CD4-positive, alpha-beta T cell (primary cell): ENCODE data around the gene XRCC2. TPM values are rescaled to one million over a fixed set of nuclear protein-coding genes. Genes with fewer than 3 reads are reported as not detected.

ENCODE experiments used
- ATAC-seq: fragments of 200-7000 bp; cut with Tn5 transposase; one replicate; pipeline ENCODE4 v1.10.0; 2022; ENCODE audit warnings: mild to moderate bottlenecking; ENCODE audit not compliant: poor library complexity
- CTCF ChIA-PET: fragments of 350-600 bp; sonication (Branson Sonifier 250); formaldehyde crosslinking; loops from one replicate; lab custom pipeline; 2021; ENCODE audit warnings: antibody characterized with exemption, inconsistent platforms; lab: Charles Lee
- POLR2A ChIA-PET: fragments of 350-600 bp; sonication (Branson Sonifier 250); formaldehyde crosslinking; loops from one replicate; lab custom pipeline; 2021; ENCODE audit warnings: antibody characterized with exemption, inconsistent platforms; lab: Charles Lee
- DNase-seq, 14 experiments: peaks; one replicate each; pipeline ENCODE4 v3.0.0-alpha.2; 2013 to 2020; ENCODE audit warnings: mixed read lengths in 2 of 14
- H3K27ac ChIP-seq, 2 donors: one replicate each; pipeline versions ENCODE4 v1.5.1 to v1.7.0; 2013; ENCODE audit warnings: low read length in 2 of 2, low read depth in 1 of 2, mild to moderate bottlenecking in 1 of 2
- H3K27me3 ChIP-seq, 2 experiments: 1 replicate in 1 of 2; 2 replicates in 1 of 2; pipeline versions ENCODE4 v1.6.1 to v1.7.0; 2013; ENCODE audit warnings: low read length in 2 of 2, control low read depth in 1 of 2, mild to moderate bottlenecking in 1 of 2, moderate library complexity in 1 of 2; ENCODE audit not compliant: insufficient read depth in 2 of 2, control insufficient read depth in 1 of 2
- H3K36me3 ChIP-seq: one replicate; pipeline ENCODE4 v1.6.1; 2013; ENCODE audit warnings: low read length, control low read depth; ENCODE audit not compliant: insufficient read depth
- H3K4me1 ChIP-seq: one replicate; pipeline ENCODE4 v1.6.1; 2013; ENCODE audit warnings: low read length, control low read depth; ENCODE audit not compliant: insufficient read depth
- H3K4me3 ChIP-seq: one replicate; pipeline ENCODE4 v1.5.1; 2013; ENCODE audit warnings: mild to moderate bottlenecking, low read length, moderate library complexity
- H3K9me3 ChIP-seq, 2 experiments: 1 replicate in 1 of 2; 2 replicates in 1 of 2; pipeline versions ENCODE4 v1.6.1 to v1.7.0; 2013; ENCODE audit warnings: low read length in 2 of 2, mild to moderate bottlenecking in 2 of 2, control low read depth in 1 of 2, moderate library complexity in 1 of 2; ENCODE audit not compliant: control insufficient read depth in 1 of 2, insufficient read depth in 1 of 2
- H3K27ac Mint-ChIP-seq: one replicate; pipeline ENCODE4 v1.8.0; 2020; ENCODE audit warnings: mixed read lengths
- H3K27me3 Mint-ChIP-seq: one replicate; pipeline ENCODE4 v1.8.0; 2021; ENCODE audit warnings: mixed read lengths
- H3K36me3 Mint-ChIP-seq: one replicate; pipeline ENCODE4 v1.8.0; 2021; ENCODE audit warnings: low read depth, mixed read lengths
- H3K4me1 Mint-ChIP-seq: one replicate; pipeline ENCODE4 v1.8.0; 2021; ENCODE audit warnings: low read depth, mixed read lengths
- H3K4me3 Mint-ChIP-seq: one replicate; pipeline ENCODE4 v1.8.0; 2020; ENCODE audit warnings: mild to moderate bottlenecking, mixed read lengths
- H3K9me3 Mint-ChIP-seq: one replicate; pipeline ENCODE4 v1.8.0; 2020; ENCODE audit warnings: mixed read lengths
- intact Hi-C, 2 experiments: fragments of 100-400 bp; cut with DNase I in 1 of 2; cut with micrococcal nuclease in 1 of 2; formaldehyde crosslinking; loops; one replicate each; pipeline versions ENCODE4 v1.15.1 to v1.9.0; 2023 to 2025; cut with DNase I, micrococcal nuclease
- total RNA-seq, 174 experiments: library from RNA in 2 of 174; stranded (reverse) in 2 of 174; gene quantifications; one replicate each; pipeline ENCODE4 v1.2.3 and lab custom pipeline; 2021 to 2026
- TF ChIP-seq, protein P1 (sequence below): fragments of 200-600 bp; IDR thresholded peaks from one replicate; pipeline ENCODE4 v1.8.0; 2022; ENCODE audit warnings: antibody characterized with exemption, mild to moderate bottlenecking

Gene XRCC2
- total RNA-seq, 2 experiments from 2014 or later, result 0.25 to 0.41 TPM

GRCh38 chr7:152641384-152641783, 34.6 kb downstream of the XRCC2 start:
- intact Hi-C loops, result no loop called here
- ATAC-seq (no peak), DNase-seq (no peak)
- Histone ChIP-seq H3K27ac (no peak overlapping the region), H3K27me3 (no peaks in the 10 kb centered on the region), H3K4me3 (no peak overlapping the region), H3K9me3 (peaks cover 0 to under 1% of the 10 kb centered on the region in 2 experiments), H3K4me1 (no peaks in the 10 kb centered on the region), H3K36me3 (no peaks in the 10 kb centered on the region)
- H3K36me3 Mint-ChIP-seq, result no peaks in the 10 kb centered on the region
- TF ChIP-seq, protein P1, sequence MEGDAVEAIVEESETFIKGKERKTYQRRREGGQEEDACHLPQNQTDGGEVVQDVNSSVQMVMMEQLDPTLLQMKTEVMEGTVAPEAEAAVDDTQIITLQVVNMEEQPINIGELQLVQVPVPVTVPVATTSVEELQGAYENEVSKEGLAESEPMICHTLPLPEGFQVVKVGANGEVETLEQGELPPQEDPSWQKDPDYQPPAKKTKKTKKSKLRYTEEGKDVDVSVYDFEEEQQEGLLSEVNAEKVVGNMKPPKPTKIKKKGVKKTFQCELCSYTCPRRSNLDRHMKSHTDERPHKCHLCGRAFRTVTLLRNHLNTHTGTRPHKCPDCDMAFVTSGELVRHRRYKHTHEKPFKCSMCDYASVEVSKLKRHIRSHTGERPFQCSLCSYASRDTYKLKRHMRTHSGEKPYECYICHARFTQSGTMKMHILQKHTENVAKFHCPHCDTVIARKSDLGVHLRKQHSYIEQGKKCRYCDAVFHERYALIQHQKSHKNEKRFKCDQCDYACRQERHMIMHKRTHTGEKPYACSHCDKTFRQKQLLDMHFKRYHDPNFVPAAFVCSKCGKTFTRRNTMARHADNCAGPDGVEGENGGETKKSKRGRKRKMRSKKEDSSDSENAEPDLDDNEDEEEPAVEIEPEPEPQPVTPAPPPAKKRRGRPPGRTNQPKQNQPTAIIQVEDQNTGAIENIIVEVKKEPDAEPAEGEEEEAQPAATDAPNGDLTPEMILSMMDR, result no peak
- H3K4me3 Mint-ChIP-seq, result no peak overlapping the region
- ChIA-PET CTCF (no interaction called here), POLR2A (no interaction called here)
- no peak overlapping the region for H3K27ac Mint-ChIP-seq
- no peaks in the 10 kb centered on the region for H3K27me3 Mint-ChIP-seq
- no peaks in the 10 kb centered on the region for H3K4me1 Mint-ChIP-seq
- no peaks in the 10 kb centered on the region for H3K9me3 Mint-ChIP-seq

DNA sequence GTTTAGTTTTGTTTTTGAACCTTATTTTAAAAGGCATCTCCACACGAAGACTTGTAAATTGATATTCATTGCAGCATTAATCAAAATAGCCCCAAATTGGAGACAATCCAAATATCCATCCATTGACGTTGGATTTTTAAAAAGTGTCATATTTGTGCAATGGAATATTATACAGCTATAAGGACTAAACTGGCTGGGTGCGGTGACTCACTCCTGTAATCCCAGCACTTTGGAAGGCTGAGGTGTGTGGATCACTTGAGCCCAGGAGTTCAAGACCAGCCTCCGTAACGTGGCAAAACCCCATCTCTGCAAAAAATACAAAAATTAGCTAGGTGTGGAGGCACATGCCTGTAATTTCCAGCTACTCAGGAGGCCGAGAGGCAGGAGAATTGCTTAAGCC, 35.1 kb downstream of the XRCC2 start:
- Histone ChIP-seq H3K27me3 (no peaks in the 10 kb centered on the region), H3K36me3 (no peaks in the 10 kb centered on the region), H3K27ac (no peak overlapping the region), H3K4me1 (no peaks in the 10 kb centered on the region), H3K9me3 (no peaks in the 10 kb centered on the region), H3K4me3 (no peak overlapping the region)
- Mint-ChIP-seq H3K36me3 (no peaks in the 10 kb centered on the region), H3K27me3 (no peaks in the 10 kb centered on the region), H3K9me3 (no peaks in the 10 kb centered on the region), H3K27ac (no peak overlapping the region), H3K4me3 (no peak overlapping the region), H3K4me1 (no peaks in the 10 kb centered on the region)
- DNase-seq (no peak), ATAC-seq (no peak)
- TF ChIP-seq, protein P1, result no peak
- ChIA-PET POLR2A (no interaction called here), CTCF (no interaction called here)
- intact Hi-C loops, result no loop called here

DNA sequence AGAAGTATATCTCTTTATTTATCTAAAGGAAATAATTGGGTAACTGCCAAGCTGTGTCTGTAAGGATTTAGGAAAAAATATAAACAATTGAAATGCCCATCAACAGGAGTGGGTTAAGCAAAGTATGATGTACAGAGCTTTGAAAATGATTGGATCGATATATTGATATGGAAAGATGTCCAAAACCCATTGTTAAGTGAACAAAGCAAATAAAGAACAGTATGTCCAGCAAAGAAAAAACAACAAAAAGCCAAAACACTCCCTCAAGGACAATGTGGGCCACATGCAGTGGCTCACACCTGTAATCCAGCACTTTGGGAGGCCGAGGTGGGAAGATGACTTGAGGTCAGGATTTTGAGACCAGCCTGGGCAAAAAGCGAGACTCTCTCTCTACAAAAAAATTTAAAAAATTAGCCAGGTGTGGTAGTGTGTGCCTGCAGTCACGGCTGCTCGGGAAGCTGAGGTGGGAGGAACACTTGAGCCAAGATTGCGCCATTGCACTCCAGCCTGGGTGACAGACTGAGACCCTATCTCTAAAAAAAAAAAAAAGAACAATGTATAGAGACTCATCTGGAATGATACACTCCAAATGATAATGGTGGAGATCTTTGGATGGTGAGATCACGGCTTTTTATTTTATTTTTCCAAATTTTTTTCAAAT, 37.9 kb downstream of the XRCC2 start:
- TF ChIP-seq, protein P1, result no peak
- ChIA-PET CTCF (interaction anchor here (0.6 kb wide), 1 partner anchor 301 kb away, joined by 3 read pairs; no protein-coding TSS in a partner anchor), POLR2A (interaction anchor here (0.6 kb wide), 1 partner anchor 45 kb away, joined by 3 read pairs; no protein-coding TSS in a partner anchor)
- Histone ChIP-seq H3K36me3 (no peaks in the 10 kb centered on the region), H3K4me3 (no peak overlapping the region), H3K27ac (no peak overlapping the region), H3K4me1 (no peaks in the 10 kb centered on the region), H3K9me3 (no peaks in the 10 kb centered on the region), H3K27me3 (no peaks in the 10 kb centered on the region)
- DNase-seq (no peak), ATAC-seq (no peak)
- Mint-ChIP-seq H3K4me1 (no peaks in the 10 kb centered on the region), H3K36me3 (no peaks in the 10 kb centered on the region), H3K9me3 (no peaks in the 10 kb centered on the region), H3K27me3 (peaks cover 7% of the 10 kb centered on the region), H3K27ac (no peak overlapping the region), H3K4me3 (no peak overlapping the region)
- intact Hi-C loops, result no loop called here
